GM12878 (cell line): ENCODE data around the gene EPB41L2. TPM values are rescaled to one million over a fixed set of nuclear protein-coding genes. Genes with fewer than 3 reads are reported as not detected.

Experiments
- ATAC-seq: fragments of 200-7000 bp; cut with Tn5 transposase; 3 replicates; pipeline ENCODE4 v1.9.1; 2020; ENCODE audit warnings: mild to moderate bottlenecking, moderate library complexity
- BruUV-seq: library from RNA; stranded (reverse); fragments of 400-500 nt; replicated peaks from 2 replicates; lab custom pipeline; 2021; lab: Mats Ljungman, UMichigan
- CTCF ChIA-PET: fragments of 300-600 bp; sonication (Branson Sonifier 250); formaldehyde crosslinking; extraction: SDS; loops from one replicate; lab custom pipeline; 2021; ENCODE audit warnings: inconsistent platforms; lab: Yijun Ruan, JAX
- POLR2A ChIA-PET: fragments of 350-600 bp; formaldehyde crosslinking; extraction: SDS; loops from one replicate; lab custom pipeline; 2021; ENCODE audit warnings: inconsistent platforms; lab: Charles Lee
- RAD21 ChIA-PET: fragments of 300-600 bp; sonication (Branson Sonifier 250); formaldehyde crosslinking; loops from one replicate; lab custom pipeline; 2023; ENCODE audit warnings: antibody characterized with exemption; ENCODE audit not compliant: unreplicated experiment; lab: Charles Lee
- SMC1A ChIA-PET: fragments of 300-600 bp; sonication (Branson Sonifier 250); formaldehyde crosslinking; loops from one replicate; lab custom pipeline; 2023; ENCODE audit not compliant: unreplicated experiment, uncharacterized antibody; lab: Charles Lee
- DNase-seq: peaks from one replicate; pipeline ENCODE4 v3.0.0-alpha.2; 2011; ENCODE audit warnings: low read depth, low spot score
- FAIRE-seq: peaks from 3 replicates; lab custom pipeline; 2011; peaks lifted over from hg19 to GRCh38; lab: Jason Lieb, UNC
- H2AFZ ChIP-seq: 2 replicates; pipeline ENCODE4 v1.6.0; 2011; ENCODE audit warnings: low read depth, low read length, control low read depth; ENCODE audit not compliant: control insufficient read depth
- H3K27ac ChIP-seq: 2 replicates; pipeline ENCODE4 v1.5.1; 2011; ENCODE audit warnings: control low read depth; ENCODE audit not compliant: control insufficient read depth, insufficient read depth
- H3K27me3 ChIP-seq, 2 experiments: replicated peaks in 1 of 2; 2 replicates each; pipeline versions ENCODE4 v1.6.0 to v1.6.1; 2011; ENCODE audit warnings: low read length in 1 of 2; ENCODE audit not compliant: control insufficient read depth in 2 of 2, insufficient read depth in 2 of 2
- H3K36me3 ChIP-seq, 2 experiments: 2 replicates each; pipeline ENCODE4 v1.5.1; 2011; ENCODE audit warnings: low read length in 1 of 2; ENCODE audit not compliant: control insufficient read depth in 2 of 2, insufficient read depth in 2 of 2
- H3K4me1 ChIP-seq: 2 replicates; pipeline ENCODE4 v1.6.1; 2011; ENCODE audit warnings: mild to moderate bottlenecking, low read length, moderate library complexity, mixed read lengths; ENCODE audit not compliant: control insufficient read depth, insufficient read depth
- H3K4me2 ChIP-seq: 2 replicates; pipeline ENCODE4 v1.6.0; 2011; ENCODE audit warnings: control low read depth; ENCODE audit not compliant: control insufficient read depth, insufficient read depth
- H3K4me3 ChIP-seq: fragments of 200-600 bp; sonication (generic); 2 replicates; pipeline ENCODE4 v1.5.1; 2016
- H3K79me2 ChIP-seq: 2 replicates; pipeline ENCODE4 v1.6.0; 2011; ENCODE audit warnings: low read length; ENCODE audit not compliant: control insufficient read depth, insufficient read depth
- H3K9ac ChIP-seq: 2 replicates; pipeline ENCODE4 v1.8.0; 2011; ENCODE audit warnings: low read length, control low read depth, mixed read lengths; ENCODE audit not compliant: control insufficient read depth, insufficient read depth
- H3K9me3 ChIP-seq: replicated peaks from 3 replicates; pipeline ENCODE4 v1.5.1; 2011; ENCODE audit warnings: mild to moderate bottlenecking, low read length; ENCODE audit not compliant: control insufficient read depth, insufficient read depth
- H4K20me1 ChIP-seq: 2 replicates; pipeline ENCODE4 v1.6.0; 2011; ENCODE audit not compliant: control insufficient read depth, insufficient read depth
- CBFB ChIP-seq: IDR thresholded peaks from 2 replicates; pipeline ENCODE4 v1.6.1; 2016; ENCODE audit warnings: antibody characterized with exemption, low read depth
- CHD1 ChIP-seq: IDR thresholded peaks from 2 replicates; pipeline ENCODE4 v1.6.1; 2012; ENCODE audit warnings: low read depth, low read length, improper control_type of control experiment
- CHD4 ChIP-seq: fragments of 200-600 bp; sonication (generic); IDR thresholded peaks from 2 replicates; pipeline ENCODE4 v1.6.1; 2016; ENCODE audit warnings: mild to moderate bottlenecking
- EP300 ChIP-seq, 2 experiments: fragments of 150-350 bp in 1 of 2; IDR thresholded peaks; 2 replicates each; pipeline ENCODE4 v1.6.1; 2011 to 2012; ENCODE audit warnings: low read depth in 2 of 2, low read length in 2 of 2, borderline replicate concordance in 1 of 2, improper control_type of control experiment in 1 of 2, inconsistent platforms in 1 of 2; ENCODE audit not compliant: control insufficient read depth in 1 of 2
- HDAC2 ChIP-seq: fragments of 200-600 bp; sonication (generic); IDR thresholded peaks from 2 replicates; pipeline ENCODE4 v1.6.1; 2017
- HDAC6 ChIP-seq: fragments of 200-600 bp; sonication (generic); IDR thresholded peaks from one replicate; pipeline ENCODE4 v1.8.0; 2017; ENCODE audit warnings: antibody characterized with exemption; ENCODE audit not compliant: unreplicated experiment
- IKZF1 ChIP-seq: fragments of 450-650 bp; conservative IDR thresholded peaks from 2 replicates; pipeline ENCODE4 v1.6.1; 2017; ENCODE audit warnings: antibody characterized with exemption, mild to moderate bottlenecking
- LARP7 ChIP-seq: fragments of 450-650 bp; IDR thresholded peaks from 2 replicates; pipeline ENCODE4 v1.6.1; 2017; ENCODE audit warnings: mild to moderate bottlenecking
- MEF2A ChIP-seq: IDR thresholded peaks from 2 replicates; pipeline ENCODE4 v1.6.1; 2011; ENCODE audit warnings: low read depth, mild to moderate bottlenecking, low read length, moderate library complexity; ENCODE audit not compliant: insufficient read depth
- MEF2B ChIP-seq: fragments of 450-650 bp; IDR thresholded peaks from 2 replicates; pipeline ENCODE4 v1.6.1; 2018; ENCODE audit warnings: mild to moderate bottlenecking, moderate library complexity; ENCODE audit not compliant: partially characterized antibody, poor library complexity, severe bottlenecking
- SMAD5 ChIP-seq: IDR thresholded peaks from 2 replicates; pipeline ENCODE4 v1.6.1; 2016; ENCODE audit warnings: antibody characterized with exemption, low read depth
- WRNIP1 ChIP-seq: IDR thresholded peaks from 2 replicates; pipeline ENCODE4 v1.6.1; 2011; ENCODE audit warnings: low read depth, low read length, improper control_type of control experiment, borderline replicate concordance
- ZBTB4 ChIP-seq: fragments of 450-650 bp; formaldehyde crosslinking; IDR thresholded peaks from 2 replicates; pipeline ENCODE4 v1.4.0; 2022; ENCODE audit warnings: mild to moderate bottlenecking, moderate library complexity
- ZZZ3 ChIP-seq: IDR thresholded peaks from 2 replicates; pipeline ENCODE4 v1.6.1; 2011; ENCODE audit warnings: low read depth; ENCODE audit not compliant: control insufficient read depth, insufficient read length
- WGBS: methylation state at CpG from one replicate; pipeline ENCODE4 v1.1.6; 2016; ENCODE audit warnings: low lambda C conversion rate; ENCODE audit not compliant: insufficient replicate concordance, insufficient coverage; ENCODE audit errors: missing lambda C conversion rate; 5-methylcytosine and 5-hydroxymethylcytosine counted together
- in situ Hi-C: fragments of 300-500 bp; cut with MboI; formaldehyde crosslinking; loops from 9 replicates; pipeline ENCODE4 v1.14.3; 2018; ENCODE audit warnings: mixed read lengths
- intact Hi-C: fragments of 100-400 bp; cut with micrococcal nuclease; formaldehyde crosslinking; loops from one replicate; pipeline ENCODE4 v1.14.2; 2022; ENCODE audit not compliant: unreplicated experiment
- polyA plus RNA-seq, 11 experiments: library from polyadenylated mRNA; depleted of rRNA in 4 of 11; unstranded in 6 of 11; stranded (reverse) in 5 of 11; fragments of >200 nt; fragmentation: Nextera tagmentation in 4 of 11; fragmentation: Illumina TruSeq in 1 of 11; extraction: Ambion mirVana in 4 of 11; extraction: Trizol in 1 of 11; gene quantifications; 1 replicate in 1 of 11; 2 replicates in 10 of 11; pipeline versions ENCODE4 v1.2.1 to v1.2.3, GENCODE V29; 2011 to 2016; ENCODE audit warnings: inconsistent platforms in 2 of 11, missing spikeins in 2 of 11, low read depth in 1 of 11
- total RNA-seq, 4 experiments: library from RNA; depleted of rRNA in 3 of 4; stranded (reverse); fragments of >200 nt in 3 of 4; fragmentation: Illumina TruSeq in 1 of 4; extraction: Trizol in 1 of 4; gene quantifications; 2 replicates each; pipeline versions ENCODE4 v1.2.1 to v1.2.3, GENCODE V29; 2013 to 2021

Gene EPB41L2
- total and polyA plus RNA-seq, 10 of the 15 experiments (the other 5 are each of a cell fraction or from before 2014, with no cell fraction given): 7.4 to 41.6 (median 19.0) TPM

DNA sequence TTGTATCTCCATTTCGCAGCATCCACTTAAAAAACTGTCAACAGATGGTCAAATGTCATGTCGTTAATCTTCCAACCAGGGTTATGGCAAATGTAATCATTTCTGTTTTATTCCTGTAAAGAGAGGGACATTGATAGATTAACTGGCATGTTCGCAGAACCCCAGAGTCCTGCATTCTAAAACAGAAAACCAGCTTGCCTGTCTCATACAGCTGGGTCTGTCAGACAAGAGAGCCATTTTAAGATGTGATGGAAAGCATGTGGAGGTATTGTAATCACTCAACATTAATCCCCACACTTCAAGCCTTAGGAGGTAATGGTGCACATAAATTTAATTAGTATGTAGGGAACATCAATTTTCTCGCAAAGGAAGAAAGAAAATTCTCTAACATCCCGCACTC is 231.4 kb downstream of the EPB41L2 start (continued):
- TF ChIP-seq MEF2A (no peak), ZZZ3 (no peak), SMAD5 (no peak), CBFB (no peak), HDAC6 (no peak)

DNA sequence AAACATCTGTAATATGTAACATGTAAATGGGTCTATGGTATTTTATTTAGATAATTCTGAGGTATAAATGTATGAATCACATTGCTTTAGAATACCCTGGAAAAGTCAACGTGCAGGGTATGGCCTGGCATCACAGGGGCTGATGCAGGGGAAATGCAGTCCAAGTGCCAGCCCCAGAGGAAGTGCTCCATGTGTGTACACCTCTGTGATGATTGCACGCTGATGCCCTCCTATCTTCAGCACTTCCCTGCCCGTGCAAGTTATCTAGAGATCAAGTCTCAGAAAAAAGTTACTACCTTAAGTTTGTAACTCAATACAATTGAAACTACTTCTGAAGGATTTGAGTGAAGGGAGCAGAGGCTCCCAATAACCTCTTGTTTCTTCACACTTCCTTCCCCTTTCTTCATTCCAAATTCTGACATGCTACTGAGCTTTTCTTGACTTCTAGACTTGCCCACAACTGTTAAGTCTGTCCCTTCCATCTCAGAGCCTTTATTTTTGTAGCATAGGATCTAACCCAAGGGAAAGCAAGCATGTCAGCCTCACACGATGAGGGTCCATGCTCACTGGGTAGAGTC is 233.6 kb downstream of the EPB41L2 start:
- POLR2A ChIA-PET: no interaction called here
- Histone ChIP-seq H3K27me3 (no peaks in the 10 kb centered on the region), H3K9me3 (no peaks in the 10 kb centered on the region), H3K9ac (no peak overlapping the region), H4K20me1 (no peaks in the 10 kb centered on the region), H3K36me3 (no peaks in the 10 kb centered on the region), H3K79me2 (no peaks in the 10 kb centered on the region), H3K4me1 (no peaks in the 10 kb centered on the region), H3K27ac (no peak overlapping the region), H3K4me3 (no peak overlapping the region), H3K4me2 (no peak overlapping the region), H2AFZ (no peak overlapping the region)
- no peak for FAIRE-seq
- TF ChIP-seq ZBTB4: no peak
- no peak for TF ChIP-seq CHD1
- no peak for TF ChIP-seq HDAC2
- TF ChIP-seq WRNIP1: no peak
- no peak for TF ChIP-seq MEF2B
- no peak for TF ChIP-seq IKZF1
- no peak for TF ChIP-seq LARP7
- TF ChIP-seq CHD4: no peak
- no peak for TF ChIP-seq EP300 (IDR thresholded peaks at IDR 0.05; ENCODE audit: borderline replicate concordance in 1 of 2, control insufficient read depth in 1 of 2, low read depth in 2 of 2, low read length in 2 of 2)
- RAD21 ChIA-PET: no interaction called here
- SMC1A ChIA-PET: no interaction called here
- in situ Hi-C loops (no loop called here), intact Hi-C loops (no loop called here)
- CTCF ChIA-PET: no interaction called here
- whole genome bisulfite sequencing: 38% methylated on average over 4 of the region's 4 CpGs
- ATAC-seq: no peak
- no TSS peak for BruUV-seq
- no peak for DNase-seq
